Measurements from ENCODE around the gene TMEM120B.
"Not testable (repeated sequence)": the region's sequence is repeated elsewhere in the genome, so short reads cannot be mapped to it uniquely, and the experiment has no call there.

The TMEM120B gene

GRCh38 chr12:121748571-121749265, 36.2 kb downstream of the TMEM120B start:
- DNase-seq, result peak; percentile 71

GRCh38 chr12:121749267-121749666, 36.7 kb downstream of the TMEM120B start:
- DNase-seq, result no peak

GRCh38 chr12:121750507-121750955, 38.0 kb downstream of the TMEM120B start:
- no peak for DNase-seq

- DNase-seq, result no peak
Observed at GRCh38 chr12:121751034-121751433, 38.5 kb downstream of the TMEM120B start.

DNA sequence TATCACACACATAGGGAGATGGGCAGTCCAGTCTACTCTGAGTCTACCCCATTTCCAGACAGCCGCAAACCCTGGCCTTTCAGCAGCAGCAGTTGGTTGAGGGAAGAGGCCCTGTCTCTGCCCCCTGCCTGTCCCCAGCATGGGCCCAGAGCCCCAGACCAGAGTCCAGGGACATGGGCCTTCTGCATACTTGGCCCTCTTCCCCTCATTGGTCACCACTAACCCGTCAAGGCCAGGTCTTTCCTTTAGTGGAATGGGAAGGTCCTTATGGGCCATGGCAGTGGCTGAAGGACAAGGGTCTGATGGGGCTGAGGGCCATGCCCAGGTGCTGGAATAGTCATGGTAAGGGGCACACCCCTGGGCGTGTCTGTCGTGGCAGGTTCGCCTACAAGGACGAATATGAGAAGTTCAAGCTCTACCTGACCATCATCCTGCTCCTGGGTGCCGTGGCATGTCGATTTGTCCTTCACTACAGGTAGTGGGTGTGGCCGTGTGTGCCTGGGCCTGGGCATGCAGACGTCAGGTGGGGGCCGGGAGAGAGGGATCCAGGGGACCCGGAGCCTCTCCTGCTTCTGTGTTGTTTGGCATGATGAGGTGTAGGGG, 39.3 kb downstream of the TMEM120B start:
- DNase-seq, result no peak

GRCh38 chr12:121753844-121754264, 41.3 kb downstream of the TMEM120B start:
- DNase-seq, result no peak

- no peak for DNase-seq
Observed at GRCh38 chr12:121754836-121755235, 42.3 kb downstream of the TMEM120B start.

DNA sequence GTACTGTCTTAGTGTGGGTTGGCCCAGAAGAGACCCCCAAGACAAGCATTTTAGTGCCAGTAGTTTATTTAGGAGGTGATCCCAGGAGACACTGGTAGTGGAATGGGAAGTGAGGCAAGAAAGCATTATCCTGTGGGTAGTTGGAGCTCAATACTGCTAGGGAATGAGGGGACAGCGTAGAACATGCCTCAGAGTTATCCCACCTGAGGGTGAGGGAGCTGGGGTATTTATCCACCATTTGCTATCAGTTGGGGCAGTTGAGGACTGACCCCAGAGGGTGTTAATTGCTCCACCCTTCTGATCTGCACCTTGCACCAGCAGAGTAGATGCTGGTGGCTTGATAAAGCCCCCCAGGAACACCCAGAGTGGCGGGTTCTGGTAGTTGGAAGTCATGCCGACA, 43.0 kb downstream of the TMEM120B start:
- no peak for DNase-seq

GRCh38 chr12:121758536-121758935, 46.0 kb downstream of the TMEM120B start:
- not testable (repeated sequence) for DNase-seq

GRCh38 chr12:121762269-121762668, 49.7 kb downstream of the TMEM120B start:
- no peak for DNase-seq

DNA sequence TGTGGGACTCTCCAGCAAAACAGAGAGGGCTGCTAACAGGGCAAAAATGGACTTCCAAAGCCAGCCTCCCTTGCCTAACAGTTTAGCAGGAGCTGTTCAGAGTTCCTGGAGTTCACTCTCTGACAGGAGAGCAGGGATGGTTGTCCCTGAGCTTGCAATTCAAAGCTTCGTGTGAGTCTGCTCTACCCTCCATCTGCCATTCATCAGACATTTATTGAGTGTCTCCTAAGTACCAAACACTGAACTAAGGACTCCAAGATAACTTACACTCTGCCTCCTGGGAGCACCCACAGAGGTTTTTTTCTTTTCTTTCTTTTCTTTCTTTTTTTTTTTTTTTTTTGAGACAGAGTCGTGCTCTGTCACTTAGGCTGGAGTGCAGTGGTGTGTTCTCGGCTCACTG, 52.3 kb downstream of the TMEM120B start:
- DNase-seq, result no peak

GRCh38 chr12:121765573-121765972, 53.0 kb downstream of the TMEM120B start:
- no peak for DNase-seq

DNA sequence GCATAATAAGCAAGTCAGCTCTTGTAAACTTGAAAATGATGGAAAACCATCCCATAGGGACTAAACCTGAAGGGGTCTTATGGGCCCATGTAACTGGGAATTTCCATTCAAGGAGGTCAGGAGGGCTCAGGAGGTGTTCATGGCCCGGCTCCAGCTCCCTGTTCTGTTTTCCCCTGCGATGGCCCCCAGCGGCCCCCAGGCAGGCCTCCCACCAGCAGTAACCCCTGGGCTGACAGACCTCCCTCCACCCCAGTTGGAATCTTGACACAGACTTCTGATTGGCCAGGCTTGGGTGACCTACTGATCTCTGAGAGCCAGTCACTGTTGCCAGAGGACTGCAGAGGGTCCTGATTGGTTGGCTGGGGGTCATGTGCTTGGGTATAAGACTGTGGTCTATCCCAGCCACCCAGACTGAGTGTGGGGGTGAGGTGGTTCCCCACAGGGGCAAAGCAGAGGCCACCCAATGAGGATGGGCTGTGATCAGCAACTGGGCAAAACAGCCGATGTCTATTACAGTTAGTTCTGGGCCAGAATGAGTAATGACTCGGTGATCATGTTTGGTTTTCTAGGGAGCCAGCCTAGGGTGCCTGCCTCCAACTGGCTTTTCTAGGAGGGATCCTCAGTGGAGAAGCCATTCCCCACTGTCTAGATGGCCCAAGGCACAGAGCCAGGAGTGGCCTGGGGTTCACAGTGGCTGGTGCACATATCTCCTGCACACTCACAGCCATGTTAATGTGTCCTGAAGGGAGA, 53.9 kb downstream of the TMEM120B start:
- no peak for DNase-seq

- no peak for DNase-seq
Observed at GRCh38 chr12:121767525-121768016, 55.0 kb downstream of the TMEM120B start.

- DNase-seq, result no peak
Observed at GRCh38 chr12:121769297-121769830, 56.8 kb downstream of the TMEM120B start.

- DNase-seq, result no peak
Observed at GRCh38 chr12:121769831-121770301, 57.3 kb downstream of the TMEM120B start.

GRCh38 chr12:121770388-121770787, 57.8 kb downstream of the TMEM120B start:
- DNase-seq, result no peak

- DNase-seq, result no peak
Observed at GRCh38 chr12:121770813-121771625, 58.5 kb downstream of the TMEM120B start.

DNA sequence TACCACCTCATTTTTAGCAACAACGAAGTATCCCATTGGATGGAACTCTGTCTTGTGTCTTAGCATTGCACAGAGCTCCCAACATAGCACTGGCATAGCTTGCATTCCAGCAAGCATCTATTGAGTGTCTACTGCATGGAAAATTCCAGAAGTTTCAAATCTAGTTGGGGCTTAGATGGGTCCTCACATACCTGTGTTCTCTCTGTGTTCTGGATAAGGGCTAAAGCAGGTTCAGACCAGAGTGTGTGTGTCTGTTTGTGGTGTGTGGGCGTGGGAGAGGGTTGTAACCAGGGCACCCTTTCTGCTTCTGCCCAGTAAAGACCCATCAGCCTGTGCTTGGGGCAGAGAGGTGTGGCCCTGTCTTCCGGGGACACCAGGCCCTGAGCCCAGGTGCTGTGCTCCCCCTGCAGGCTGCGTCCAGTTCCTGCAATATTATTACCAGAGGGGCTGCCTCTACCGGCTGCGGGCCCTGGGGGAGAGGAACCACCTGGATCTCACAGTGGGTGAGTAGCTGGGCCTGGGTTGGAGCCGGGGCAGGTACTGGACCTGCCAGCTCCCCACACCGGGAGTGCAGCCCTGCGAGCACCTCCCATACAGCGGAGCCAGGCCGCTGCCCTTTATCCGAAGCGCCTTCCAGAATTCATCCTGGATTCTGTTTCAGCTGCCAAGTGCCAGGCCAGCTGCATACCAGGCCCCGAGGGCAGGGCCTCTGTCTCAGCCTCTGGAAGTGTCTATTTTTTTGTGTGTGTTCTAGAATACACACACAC, 60.6 kb downstream of the TMEM120B start:
- peak; percentile 67 for DNase-seq

- no peak for DNase-seq
Observed at GRCh38 chr12:121774968-121775474, 62.5 kb downstream of the TMEM120B start.

GRCh38 chr12:121775501-121775900, 62.9 kb downstream of the TMEM120B start:
- DNase-seq, result no peak
